Right kidney (tissue), 1 donor: ENCODE results near the gene SHOC2.
"Not testable (repeated sequence)": the region's sequence is repeated elsewhere in the genome, so short reads cannot be mapped to it uniquely, and the experiment has no call there.

Experiments
- DNase-seq: peaks from one replicate; pipeline ENCODE4 v3.0.0-alpha.2; 2016

Gene SHOC2

DNA sequence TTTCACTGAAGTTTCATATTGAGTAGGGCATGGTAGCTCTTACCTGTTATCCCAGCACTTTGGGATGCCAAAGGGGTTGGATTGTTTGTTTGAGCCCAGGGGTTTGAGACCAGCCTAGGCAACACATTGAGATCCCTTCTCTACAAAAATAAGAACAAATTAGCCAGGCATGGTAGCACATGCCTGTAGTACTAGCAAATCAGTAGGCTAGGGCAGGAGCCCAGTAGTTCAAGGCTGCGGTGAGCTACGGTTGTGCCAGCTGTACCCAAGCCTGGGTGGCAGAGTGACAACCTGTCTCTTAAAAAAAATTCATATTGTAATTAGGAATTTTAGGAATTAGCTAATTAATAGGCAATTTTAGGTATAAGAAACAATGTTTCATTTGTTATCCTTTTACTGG lies 18.4 kb upstream of the SHOC2 start:
- DNase-seq, result no peak

DNA sequence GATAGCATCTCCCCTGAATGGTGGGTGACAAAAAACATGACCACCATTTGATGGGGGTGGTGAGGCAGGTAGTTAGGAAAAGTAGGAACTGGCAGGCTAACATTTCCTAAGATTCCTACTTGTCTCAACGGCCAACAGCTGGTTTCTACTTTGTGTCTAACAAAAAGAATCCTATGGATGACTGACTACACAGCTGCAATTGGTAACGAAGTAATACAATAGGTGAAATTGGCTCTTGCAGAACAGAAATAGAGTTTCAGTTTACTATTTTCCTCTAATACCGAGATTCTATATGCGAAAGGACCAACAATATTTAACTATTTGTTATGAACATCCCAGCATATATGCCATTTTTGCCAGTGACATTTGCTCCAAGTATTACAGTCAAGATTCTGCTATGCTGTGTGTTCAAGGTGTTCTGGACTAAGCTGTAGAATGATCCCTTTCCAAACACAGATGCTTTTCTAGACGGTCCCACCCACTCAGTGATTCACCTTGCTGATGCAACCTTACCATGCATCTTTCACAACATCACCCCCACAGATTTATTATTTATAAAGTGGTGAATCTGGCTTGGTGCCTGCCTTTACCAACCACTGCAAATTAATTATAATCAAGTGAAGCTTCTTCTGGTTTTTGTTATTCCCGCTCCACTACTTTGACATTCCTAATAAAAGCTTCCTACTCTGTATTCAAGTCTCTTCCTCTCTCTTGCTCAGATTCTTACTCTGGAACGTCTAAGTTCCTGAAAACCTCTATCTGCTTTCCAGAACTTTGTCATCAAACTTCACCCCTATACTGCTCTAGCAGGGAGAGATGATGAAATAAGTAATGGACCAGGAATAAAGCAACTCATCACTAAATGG lies 17.2 kb upstream of the SHOC2 start:
- DNase-seq, result no peak

DNA sequence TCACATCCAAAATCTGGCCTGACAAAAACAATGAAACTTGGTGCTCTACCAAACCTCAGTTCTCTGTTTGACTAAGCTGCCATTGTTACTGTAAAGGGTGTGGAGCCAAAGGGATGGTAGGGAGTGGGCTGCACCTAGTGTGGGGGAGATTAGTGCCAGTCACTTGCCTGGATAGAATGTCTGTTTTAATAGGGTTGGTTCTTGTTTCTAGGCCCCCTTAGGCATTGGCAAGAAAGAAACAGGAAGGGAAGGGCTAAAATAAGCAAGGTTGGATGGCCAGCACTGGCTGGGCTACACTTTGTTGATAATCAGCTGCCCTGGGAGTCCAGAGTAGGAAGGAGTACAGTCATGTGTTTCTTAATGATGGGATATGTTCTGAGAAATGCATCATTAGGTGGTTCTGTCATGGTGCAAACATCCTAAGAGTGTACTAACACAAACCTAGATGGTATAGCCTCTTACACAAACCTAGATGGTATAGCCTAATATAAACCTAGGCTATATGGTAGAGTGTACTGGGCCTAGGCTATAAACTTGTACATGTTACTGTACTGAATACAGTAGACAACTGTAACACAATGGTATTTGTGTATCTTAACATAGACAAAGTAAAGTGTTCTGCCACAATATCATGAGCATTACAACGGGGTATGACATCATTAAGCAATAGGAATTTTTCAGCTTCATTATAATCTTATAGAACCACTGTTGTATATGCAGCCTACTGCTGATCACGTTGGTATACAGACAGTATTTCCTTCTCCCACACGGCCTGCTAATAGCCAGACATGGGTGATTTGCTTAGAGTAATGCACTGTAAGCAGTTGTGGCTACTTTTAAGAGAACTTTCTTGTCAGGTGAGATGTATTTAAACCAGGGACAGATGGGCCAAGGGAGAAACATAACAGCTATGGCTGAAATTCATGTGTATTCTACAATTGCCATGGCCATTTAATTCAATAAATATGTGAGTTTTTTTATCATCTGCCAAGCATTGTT lies 15.8 kb upstream of the SHOC2 start:
- no peak for DNase-seq

DNA sequence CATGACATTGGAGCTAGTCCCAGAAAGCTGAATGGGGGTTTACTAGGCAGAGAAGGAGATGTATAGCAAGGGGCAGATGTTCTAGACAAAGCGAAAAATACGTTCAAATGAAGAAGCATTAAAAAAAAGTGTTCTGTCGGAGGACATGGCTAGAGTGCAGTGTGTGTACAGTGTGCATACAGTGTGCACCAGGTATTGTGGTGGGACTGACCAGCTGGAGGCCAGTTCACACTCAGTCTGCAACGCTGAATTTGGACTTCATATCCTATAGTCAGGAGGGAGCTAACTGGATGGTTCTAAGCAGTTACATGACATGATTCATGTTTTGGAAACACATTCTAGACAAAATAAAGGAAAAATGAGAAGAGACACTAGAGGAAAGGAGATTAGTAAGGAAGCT lies 9.3 kb upstream of the SHOC2 start:
- no peak for DNase-seq

DNA sequence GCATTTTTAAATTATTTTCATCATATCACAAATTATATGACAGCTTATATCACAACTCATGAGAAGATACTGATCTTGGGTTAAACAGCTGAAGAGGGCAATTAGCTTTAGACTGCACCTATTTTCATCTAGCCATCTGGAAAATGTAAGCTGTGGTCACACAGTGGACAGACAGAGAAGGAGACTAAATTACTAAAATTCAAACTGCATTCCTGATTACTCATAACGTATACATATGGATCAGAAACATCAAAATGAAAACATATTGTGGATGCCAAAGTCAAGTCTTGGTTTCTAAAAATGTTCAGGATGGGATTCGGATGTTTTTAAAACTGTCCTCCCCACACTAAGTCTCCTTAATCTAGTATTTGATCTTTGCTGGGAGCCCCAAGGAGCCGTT lies 7.0 kb upstream of the SHOC2 start:
- DNase-seq, result no peak

DNA sequence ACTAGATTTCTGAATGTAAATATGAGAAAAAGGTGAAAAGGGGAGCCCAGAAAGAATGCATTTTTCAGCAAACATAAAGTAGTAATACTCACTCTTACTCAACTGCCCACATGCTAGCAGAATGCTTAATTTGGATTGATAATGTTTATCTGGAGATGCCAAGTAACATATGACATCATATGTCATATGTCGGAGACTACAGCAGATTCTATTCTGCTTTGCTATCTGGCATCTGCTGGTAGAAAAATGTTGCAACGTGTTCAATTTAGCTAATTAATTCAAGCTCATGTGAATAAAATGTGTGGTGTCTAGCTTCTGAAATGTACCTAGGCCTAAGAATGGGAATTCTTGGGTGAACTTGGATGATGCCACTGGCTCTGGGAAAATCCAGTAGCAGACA lies 5.0 kb upstream of the SHOC2 start:
- no peak for DNase-seq

DNA sequence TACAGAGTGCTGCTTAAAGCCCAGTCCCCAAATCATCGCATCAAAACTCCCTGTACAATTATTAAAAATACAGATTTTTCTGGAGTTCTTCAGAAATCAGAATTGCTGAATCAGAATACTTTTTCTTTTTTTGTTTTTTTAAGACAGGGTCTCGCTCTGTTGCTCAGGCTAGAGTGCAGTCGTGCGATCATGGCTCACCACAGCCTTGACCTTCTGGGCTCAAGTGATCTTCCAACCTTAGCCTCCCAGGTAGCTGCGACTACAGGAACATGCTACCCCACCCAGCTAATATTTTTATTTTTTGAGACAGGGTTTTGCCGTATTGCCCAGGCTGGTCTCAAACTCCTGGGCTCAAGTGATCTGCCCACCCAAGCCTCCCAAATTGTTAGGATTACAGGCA lies 4.4 kb upstream of the SHOC2 start:
- no peak for DNase-seq

DNA sequence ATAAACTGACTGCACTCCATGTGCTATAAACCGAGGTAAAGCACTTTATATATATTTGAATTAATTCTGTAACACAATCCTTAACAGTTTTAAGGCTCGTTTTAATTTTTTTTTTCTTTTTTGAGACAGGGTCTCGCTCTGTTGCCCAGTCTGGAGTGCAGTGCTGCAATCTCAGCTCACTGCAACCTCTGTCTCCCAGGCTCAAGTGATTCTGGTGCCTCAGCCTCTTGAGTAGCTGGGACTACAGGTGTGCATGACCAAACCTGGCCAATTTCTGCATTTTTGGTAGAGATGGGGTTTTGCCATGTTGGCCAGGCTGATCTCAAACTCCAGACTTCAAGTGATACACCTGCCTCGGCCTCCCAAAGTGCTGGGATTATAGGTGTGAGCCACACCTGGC lies 3.8 kb upstream of the SHOC2 start:
- DNase-seq, result not testable (repeated sequence)

DNA sequence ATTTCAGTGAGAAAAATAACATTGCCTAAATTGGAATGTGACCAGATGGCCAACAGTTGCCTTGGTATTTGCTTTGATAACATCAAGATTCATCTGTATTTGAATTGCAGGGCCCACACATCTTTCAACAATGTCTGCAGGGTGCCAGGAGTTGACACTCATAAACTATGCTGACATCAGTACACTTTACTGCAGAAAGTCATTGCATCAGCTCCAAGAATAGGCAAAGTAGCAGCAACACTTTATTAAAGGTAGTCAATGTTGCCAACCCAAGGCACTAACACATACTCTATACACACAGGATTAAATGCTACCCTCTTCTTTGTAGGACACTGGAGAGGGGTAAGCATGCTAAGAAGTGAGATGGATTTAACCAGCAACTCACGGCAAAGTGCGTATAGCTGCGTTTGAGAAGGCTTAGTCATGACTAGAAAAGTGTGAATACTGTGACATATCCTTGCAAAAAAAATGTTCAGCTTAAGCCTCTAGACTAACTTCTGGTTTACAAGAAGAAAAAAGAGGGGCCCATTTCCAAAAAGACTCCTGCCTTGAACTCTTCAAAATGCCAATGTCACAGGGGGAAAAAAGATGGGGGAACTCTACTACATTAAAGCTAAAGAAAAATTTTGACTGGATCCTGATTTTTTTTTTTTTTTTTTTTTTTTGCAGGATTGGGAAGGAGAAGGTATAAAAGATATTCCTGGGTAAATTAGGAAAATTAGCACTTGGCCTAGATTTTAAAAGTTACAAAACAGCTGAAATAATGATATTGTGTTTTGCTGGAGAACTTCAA lies 2.7 kb upstream of the SHOC2 start:
- DNase-seq, result no peak

DNA sequence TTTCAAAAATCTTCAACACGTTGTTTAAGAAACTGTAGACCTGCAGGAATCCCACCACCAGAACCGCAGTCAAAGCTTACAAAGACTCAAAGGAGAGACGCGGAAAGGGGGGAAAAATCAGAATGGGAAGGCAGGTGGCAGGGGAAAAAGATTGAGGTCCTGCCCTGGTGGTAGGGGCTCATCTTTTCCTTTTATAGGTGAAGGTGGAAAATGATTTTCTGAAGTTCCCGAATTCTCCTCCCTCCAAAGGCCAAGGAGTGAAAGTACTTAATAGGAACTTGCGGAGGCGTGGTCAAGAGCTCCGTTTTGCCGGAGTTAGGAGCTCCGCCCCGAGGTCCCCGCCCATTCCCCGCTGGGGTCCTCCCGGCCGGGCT lies 1.1 kb upstream of the SHOC2 start:
- DNase-seq, result no peak

DNA sequence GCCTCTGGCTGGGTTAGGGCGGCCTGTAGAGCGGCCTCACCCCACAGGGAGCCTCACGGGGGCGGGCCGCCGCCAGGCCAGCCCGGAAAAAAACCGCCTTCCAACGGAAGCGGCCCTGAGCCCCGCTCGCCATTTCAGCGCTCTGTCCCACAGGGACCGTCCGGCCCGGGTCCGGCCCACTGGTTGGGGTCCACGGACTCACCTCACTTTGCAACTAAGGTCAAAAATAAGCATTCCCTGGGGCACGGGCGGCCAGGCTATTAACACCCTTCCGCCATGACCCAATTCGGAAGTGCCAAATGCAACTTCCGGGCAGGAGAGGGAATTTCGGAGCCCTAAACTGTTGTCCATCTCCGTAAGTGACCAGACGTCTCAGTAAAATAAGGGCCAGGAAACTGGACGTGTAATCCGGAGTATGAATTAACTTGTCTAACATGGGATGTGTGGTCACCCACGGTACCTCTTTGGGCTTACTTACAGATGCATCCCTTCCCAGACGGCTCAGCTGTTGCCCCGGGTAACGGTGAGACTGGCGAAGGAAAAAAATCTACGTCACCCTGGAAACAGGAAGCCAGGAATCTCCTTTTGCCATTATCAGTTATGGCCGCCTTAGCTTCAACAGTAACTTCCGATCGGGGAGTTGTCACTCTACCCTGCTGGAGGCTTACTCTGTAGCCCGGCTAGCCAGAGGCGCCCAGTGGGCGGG lies 608 bp upstream of the SHOC2 start, which contains the start of gene BBIP1:
Gene BBIP1 (minus strand): TSS at position 538 of the 706 bp plus-strand sequence. CDS start 1,023 bp downstream, outside the sequence.
- peak; percentile 99 for DNase-seq

DNA sequence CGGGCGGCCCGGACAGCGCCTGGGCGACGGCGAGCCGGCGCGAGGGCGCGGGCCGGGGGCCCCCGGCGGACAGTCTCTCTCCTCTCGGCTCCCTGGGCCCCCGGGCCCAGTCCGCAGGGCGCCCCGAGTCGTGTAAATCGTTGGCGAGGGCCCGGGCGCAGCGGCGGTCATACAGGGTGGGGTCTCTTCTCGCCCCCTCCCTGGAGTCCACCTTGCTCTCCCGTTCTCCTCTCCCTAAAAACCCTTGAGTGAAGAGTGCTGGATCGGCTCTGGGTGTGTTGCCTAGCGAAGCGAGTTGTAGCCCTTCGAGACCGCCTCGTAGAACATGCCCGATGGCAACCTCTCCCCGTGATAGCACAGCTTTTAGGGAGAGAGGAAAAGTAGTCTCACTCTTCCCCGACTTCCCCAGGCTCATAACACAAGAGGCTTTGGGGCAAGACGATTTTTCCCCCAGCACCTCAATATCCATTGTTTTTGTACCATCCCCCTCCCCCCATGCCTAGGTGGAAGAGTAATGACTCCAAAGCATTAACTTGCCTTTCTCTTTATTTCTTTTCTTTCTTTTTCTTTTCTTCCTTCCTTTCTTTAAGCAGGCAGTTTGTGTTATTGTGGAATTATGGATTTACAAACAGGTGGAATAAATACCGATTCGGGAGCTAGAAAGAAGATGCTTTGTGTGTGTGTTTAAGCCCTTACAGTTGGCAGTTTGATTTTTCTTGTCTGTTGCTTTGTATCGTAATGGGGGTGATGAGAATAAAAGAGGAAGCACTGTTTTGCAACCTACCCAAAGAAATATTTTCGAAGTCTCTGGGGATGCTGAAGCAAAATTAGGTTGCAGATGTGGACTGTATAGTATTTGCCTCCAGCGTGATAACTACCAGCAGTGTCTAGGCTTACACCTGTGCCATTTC lies 822 bp downstream of the SHOC2 start:
- DNase-seq, result peak; percentile 89

DNA sequence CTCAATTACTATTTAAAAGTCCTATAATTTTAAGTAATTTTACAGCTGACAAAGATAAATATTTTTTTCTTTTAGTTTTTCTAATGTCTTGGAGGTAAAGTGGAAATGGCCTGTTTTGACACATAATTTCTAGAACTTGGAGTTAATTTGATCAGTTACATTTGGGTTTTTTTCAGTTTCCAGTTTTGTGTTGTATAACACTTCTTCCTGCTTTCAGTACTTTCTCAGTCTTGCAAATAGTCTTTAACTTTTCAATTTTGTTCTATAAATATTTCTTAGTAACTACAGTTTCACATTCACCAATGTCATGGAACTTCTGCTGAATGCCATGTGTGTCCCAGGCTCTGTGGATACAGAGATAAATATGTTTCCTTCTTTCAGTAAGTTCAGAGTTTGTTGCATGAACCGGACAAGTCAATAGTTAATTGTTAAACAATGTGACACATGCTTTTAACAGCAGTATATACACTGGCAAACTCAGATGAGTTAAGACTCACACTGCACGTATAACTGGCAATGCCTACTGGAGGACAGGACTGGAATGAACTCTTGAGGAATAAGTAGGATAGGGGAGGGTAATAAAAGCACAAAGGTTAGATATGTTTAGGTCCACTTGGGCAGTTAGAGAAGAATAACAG lies 4.6 kb downstream of the SHOC2 start:
- no peak for DNase-seq

DNA sequence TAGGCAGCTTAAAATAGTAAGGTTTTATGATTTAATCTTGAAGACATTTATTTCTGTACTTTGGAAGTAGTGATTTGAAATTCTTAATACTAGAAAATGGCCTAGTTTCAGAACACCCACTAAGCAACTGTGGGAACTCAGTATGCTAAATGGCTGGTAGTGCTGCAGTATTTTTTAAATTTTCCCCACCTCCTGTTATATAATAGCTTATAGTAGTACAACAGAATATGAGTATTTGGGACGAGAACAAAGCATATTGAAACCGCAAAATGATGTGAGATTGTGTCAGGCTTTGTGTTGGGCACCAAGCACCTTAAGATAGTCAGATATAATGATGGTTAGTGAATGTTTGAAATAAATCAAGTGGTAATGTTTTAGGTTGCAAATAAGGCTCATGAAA lies 8.1 kb downstream of the SHOC2 start:
- DNase-seq, result no peak

DNA sequence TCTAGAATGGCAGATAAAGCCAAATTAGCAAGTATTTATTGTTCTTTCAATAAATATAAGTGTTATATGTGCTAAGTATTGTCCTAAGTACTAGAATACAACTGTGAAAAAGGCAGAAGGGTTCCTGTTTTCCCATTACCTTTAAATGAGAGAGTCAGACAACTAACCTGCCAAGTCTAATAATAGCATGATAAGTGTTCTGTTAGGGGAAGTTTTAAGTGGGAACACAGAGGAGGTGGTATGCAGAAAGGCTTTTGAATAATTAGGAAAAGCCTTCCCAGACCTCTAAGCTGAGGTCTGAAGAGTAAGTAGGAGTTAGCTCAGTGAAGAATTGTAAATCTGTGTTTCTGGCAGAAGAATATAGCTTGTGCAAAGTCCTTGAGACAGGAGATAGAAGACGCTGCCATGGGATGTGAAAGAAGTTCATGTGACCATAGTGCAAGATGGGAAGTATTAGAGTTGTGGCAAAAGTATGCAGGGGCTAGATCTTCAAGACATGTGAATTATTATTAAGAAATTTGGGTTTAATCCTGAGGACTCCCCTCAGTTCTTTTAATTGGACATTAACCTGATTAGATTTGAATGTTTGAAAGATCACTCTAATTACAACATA lies 12.5 kb downstream of the SHOC2 start:
- DNase-seq, result no peak

DNA sequence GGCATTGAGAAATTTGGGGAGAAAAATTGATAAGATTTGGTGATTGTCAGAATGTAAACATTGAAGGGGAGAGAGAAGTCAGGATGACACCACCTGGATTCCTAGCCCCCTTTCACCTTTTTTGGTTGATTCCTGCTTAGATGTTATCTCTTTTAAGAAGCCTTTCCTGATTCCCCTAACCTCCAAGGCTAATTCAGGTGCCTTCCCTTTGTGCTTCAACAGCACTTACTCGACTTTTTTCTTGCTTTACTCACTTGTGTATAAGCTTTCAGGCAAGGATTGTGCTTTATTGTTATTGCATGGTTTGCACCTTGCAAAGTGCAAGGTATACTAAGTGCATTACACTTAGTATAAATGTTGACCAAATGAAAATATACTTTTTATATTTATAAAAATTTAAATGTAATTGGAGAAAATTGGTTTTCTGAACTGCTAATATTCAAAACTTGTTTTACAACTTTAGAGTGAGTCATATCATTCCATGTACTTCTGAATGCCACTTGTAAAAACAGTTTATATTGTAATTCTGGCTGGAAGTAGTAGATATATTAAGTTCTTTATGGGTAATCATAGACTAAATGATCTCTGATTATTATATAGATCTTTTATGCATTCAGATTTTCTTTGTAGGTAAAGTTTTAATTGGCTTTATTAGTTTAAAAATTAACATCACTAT lies 13.2 kb downstream of the SHOC2 start:
- no peak for DNase-seq

DNA sequence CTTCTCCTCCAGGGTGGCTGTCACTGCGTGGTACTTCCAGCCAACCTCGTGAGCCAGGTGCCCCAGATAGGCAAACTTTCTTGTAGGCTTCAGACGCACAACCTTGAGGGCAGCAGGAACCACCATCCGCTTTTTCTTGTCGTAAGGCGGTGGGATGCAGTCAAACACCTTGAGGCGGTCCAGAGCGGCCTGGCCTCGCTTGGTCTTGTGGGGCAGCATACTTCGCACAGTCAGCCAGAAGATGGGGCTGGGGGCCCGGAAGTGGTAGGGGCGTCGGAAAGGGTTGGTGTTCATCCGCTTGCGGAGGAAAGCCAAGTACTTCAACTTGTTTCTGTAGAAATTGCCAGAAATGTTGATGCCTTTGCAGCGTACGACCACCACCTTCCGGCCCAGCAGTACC lies 17.4 kb downstream of the SHOC2 start:
- no peak for DNase-seq

DNA sequence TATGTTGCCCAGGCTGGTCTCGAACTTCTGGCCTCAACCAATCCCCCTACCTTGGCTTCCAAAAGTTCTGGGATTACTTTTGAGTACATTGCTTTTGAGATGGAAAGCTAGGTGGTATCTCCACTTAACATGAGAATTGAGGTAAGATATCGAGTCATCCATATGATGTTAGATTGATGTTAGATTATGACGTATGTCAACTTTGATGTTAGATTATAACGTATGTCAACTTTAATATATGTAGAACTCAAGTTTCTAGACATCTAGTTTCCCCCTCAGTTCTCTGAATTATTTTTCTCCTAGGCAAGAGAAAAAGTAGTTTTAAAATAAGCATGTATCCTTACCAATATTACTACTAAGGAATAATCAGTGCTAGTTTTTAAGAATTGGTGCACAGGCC lies 20.0 kb downstream of the SHOC2 start:
- DNase-seq, result no peak

DNA sequence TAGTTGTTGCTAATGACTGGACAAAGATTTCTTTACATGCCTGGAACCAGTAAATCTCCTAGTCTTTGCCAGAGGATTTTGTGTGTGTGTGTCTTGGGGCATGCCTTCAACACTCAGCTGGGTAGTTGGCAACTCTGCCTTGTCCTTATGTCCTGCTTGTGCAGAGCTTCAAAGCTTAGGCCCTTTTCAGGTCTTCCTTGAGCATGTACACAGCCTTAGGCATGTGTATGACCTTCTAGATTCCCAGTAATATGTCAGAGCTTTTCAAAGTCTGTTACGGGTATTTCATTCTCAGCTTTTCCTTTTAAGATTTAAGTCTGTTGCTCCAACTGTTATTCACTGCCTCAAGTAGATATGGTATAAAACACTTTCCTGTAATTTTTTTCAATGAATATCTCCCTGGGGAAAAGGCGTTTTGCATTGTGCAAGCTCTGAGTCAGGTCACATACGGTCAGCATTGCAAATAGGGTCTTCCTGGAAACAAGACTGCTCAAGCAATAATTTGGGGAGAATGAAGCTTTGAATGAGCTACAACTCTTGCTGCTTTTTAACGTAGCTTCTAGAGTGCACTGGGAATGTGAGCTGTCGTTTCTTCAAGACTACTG lies 25.5 kb downstream of the SHOC2 start:
- DNase-seq, result no peak
